IMR-90 (cell line): ENCODE data around the gene CHPT1. TPM values are rescaled to one million over a fixed set of nuclear protein-coding genes. Genes with fewer than 3 reads are reported as not detected.

Experiments
- microRNA-seq, 2 experiments: library from miRNA; stranded (forward) in 1 of 2; unstranded in 1 of 2; fragments of 10-50 nt in 1 of 2; fragments of <30 nt in 1 of 2; gene quantifications in 1 of 2; microRNA quantifications in 1 of 2; one replicate each; pipeline versions ENCODE3 to v1.1.0; 2013 to 2020; ENCODE audit not compliant: insufficient read depth in 1 of 2, insufficient read length in 1 of 2, unreplicated experiment in 1 of 2
- polyA plus RNA-seq, 3 experiments: library from polyadenylated mRNA; depleted of rRNA; stranded (reverse); fragments of >200 nt; gene quantifications; 2 replicates each; pipeline ENCODE4 v1.2.3, GENCODE V29; 2012; ENCODE audit warnings: low replicate concordance in 1 of 3
- small RNA-seq, 5 experiments: library from RNA; depleted of rRNA; stranded (forward); fragments of <200 nt; gene quantifications; one replicate each; pipeline ENCODE3, GENCODE V24; 2012
- total RNA-seq: library from RNA; depleted of rRNA; stranded (reverse); fragments of >200 nt; gene quantifications from 2 replicates; pipeline ENCODE4 v1.2.3, GENCODE V29; 2012; rRNA removed

CHPT1 gene
- total and polyA plus RNA-seq, 2 of the 4 experiments (the other 2 are of a cell fraction) = 8.1 to 11.7 TPM

Small RNA genes within 50 kb of the gene (microRNA-seq; reads per million reads assigned to microRNA genes)
- gene RNU6-101P (ENCODE audit: insufficient read depth, insufficient read length) (not detected), gene RNY1P16 (ENCODE audit: insufficient read depth, insufficient read length) (not detected)

Small RNA genes within 50 kb of the gene (small RNA-seq; reads per million reads assigned to genes)
- gene RNU6-101P = 0 reads per million in 5 experiments
- gene RNY1P16 = 0 reads per million in 5 experiments

Other genes starting within 250 kb of the CHPT1 start
- gene SPIC, start 222.3 kb upstream of the CHPT1 start, total RNA-seq = not detected in 2 replicates
- not detected in 2 replicates for gene SPIC, start 222.3 kb upstream of the CHPT1 start, polyA plus RNA-seq (2012; rRNA removed)
- gene MYBPC1, start 102.7 kb upstream of the CHPT1 start, total RNA-seq = not detected in 2 replicates
- not detected in 2 replicates for gene MYBPC1, start 102.7 kb upstream of the CHPT1 start, polyA plus RNA-seq (2012; rRNA removed)
- gene SYCP3, start 41.8 kb downstream of the CHPT1 start, total RNA-seq = under 0.01 TPM in 1 of 2 replicates, not detected in the other
- gene SYCP3, start 41.8 kb downstream of the CHPT1 start, polyA plus RNA-seq (2012; rRNA removed) = 0.07 TPM in 1 of 2 replicates, not detected in the other
- 24.2 and 28.9 TPM in 2 replicates for gene GNPTAB, start 133.3 kb downstream of the CHPT1 start, total RNA-seq
- gene GNPTAB, start 133.3 kb downstream of the CHPT1 start, polyA plus RNA-seq (2012; rRNA removed) = 14.1 and 16.0 TPM in 2 replicates
- 27.2 and 27.5 TPM in 2 replicates for gene DRAM1, start 179.9 kb downstream of the CHPT1 start, total RNA-seq
- gene DRAM1, start 179.9 kb downstream of the CHPT1 start, polyA plus RNA-seq (2012; rRNA removed) = 15.8 and 20.0 TPM in 2 replicates